AG09309 (cell line): Measurements from ENCODE around the gene SOX8.

Source experiments
- DNase-seq: peaks from one replicate; pipeline ENCODE4 v3.0.0-alpha.2; 2010; ENCODE audit warnings: low read depth
- H3K4me3 ChIP-seq: 2 replicates; pipeline ENCODE4 v1.5.1; 2011; ENCODE audit warnings: mild to moderate bottlenecking, low read depth, low read length, moderate library complexity; ENCODE audit not compliant: control insufficient read depth
- CTCF ChIP-seq: IDR thresholded peaks from 2 replicates; pipeline ENCODE4 v1.5.1; 2011; ENCODE audit warnings: mild to moderate bottlenecking, low read depth, low read length, inconsistent platforms; ENCODE audit not compliant: insufficient read depth, control insufficient read depth; ENCODE audit errors: missing control alignments

SOX8 gene

DNA sequence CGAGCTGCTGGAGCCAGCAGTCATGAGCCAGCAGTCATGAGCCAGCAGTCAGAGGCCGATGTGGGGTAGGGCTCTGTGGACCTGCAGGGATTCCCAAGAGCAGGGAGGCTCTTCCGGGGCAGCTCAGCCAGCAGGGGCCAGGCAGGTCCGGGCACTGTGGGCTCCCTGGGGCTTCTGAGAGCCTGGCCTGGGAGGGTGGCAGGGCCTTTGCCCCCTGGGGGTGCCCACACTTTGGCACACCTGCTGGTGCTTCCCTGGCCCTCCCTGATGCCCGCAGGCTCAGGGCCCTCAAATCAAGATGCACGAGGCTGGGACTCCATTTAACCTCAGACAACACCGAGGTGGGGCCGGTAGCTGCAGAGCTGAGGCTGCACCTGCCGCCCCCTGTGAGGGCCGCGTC lies 18.1 kb downstream of the SOX8 start:
- no peak for TF ChIP-seq CTCF
- no peak overlapping the region for H3K4me3 ChIP-seq
- DNase-seq: no peak

- no peak overlapping the region for H3K4me3 ChIP-seq
- no peak for TF ChIP-seq CTCF
- no peak for DNase-seq
Measured at GRCh38 chr16:1000608-1001007, 19.0 kb downstream of the SOX8 start.

DNA sequence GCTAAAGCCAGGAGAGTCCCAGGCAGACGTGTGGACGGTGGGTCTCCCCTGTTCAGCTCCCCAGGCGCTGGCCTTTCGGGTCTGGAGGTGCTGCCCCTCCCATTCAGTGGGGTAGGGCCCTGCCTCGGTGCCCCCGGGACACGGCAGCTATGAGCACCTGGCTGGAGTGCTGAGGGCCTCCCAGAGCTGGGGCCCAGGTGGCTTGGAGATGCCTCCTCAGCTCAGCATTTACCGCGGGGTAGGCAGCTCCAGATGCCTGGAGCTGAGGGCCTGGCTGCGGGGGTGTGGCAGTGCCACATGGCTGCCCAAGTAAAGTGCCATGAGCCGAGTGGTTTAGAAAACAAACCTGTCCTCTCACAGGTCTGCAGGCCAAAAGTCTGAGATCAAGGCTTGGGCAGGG lies 19.5 kb downstream of the SOX8 start:
- TF ChIP-seq CTCF: no peak
- no peak for DNase-seq
- no peak overlapping the region for H3K4me3 ChIP-seq

GRCh38 chr16:1002399-1003166 lies 21.0 kb downstream of the SOX8 start:
- TF ChIP-seq CTCF: no peak
- H3K4me3 ChIP-seq: no peak overlapping the region
- peak; percentile 35 for DNase-seq

- DNase-seq: no peak
- no peak overlapping the region for H3K4me3 ChIP-seq
- no peak for TF ChIP-seq CTCF
Measured at GRCh38 chr16:1003391-1004347, 22.1 kb downstream of the SOX8 start.

- no peak for TF ChIP-seq CTCF
- no peak for DNase-seq
- no peak overlapping the region for H3K4me3 ChIP-seq
Measured at GRCh38 chr16:1005286-1005685, 23.7 kb downstream of the SOX8 start.
